Astrocyte (in vitro differentiated cells and primary cell): ENCODE measurements around the gene RMND1. TPM values are rescaled to one million over a fixed set of nuclear protein-coding genes. Genes with fewer than 3 reads are reported as not detected.
"Not testable (repeated sequence)": the region's sequence is repeated elsewhere in the genome, so short reads cannot be mapped to it uniquely, and the experiment has no call there.

Source experiments
- DNase-seq: peaks from one replicate; pipeline ENCODE4 v3.0.0-alpha.2; 2010; ENCODE audit warnings: low read depth
- FAIRE-seq: peaks from 2 replicates; lab custom pipeline; 2011; peaks lifted over from hg19 to GRCh38; lab: Jason Lieb, UNC
- H2AFZ ChIP-seq: 2 replicates; pipeline ENCODE4 v1.6.0; 2012; ENCODE audit warnings: low read depth, low read length, inconsistent platforms
- H3K27ac ChIP-seq: 2 replicates; pipeline ENCODE4 v1.5.1; 2011; ENCODE audit warnings: low read depth, low read length, inconsistent platforms
- H3K27me3 ChIP-seq: 2 replicates; pipeline ENCODE4 v1.6.0; 2011; ENCODE audit warnings: low read length, inconsistent platforms; ENCODE audit not compliant: insufficient read depth
- H3K36me3 ChIP-seq: 2 replicates; pipeline ENCODE4 v1.5.1; 2011; ENCODE audit warnings: low read length, inconsistent platforms; ENCODE audit not compliant: insufficient read depth
- H3K4me1 ChIP-seq: 2 replicates; pipeline ENCODE4 v1.5.1; 2011; ENCODE audit warnings: low read length, inconsistent platforms; ENCODE audit not compliant: insufficient read depth
- H3K4me2 ChIP-seq: 2 replicates; pipeline ENCODE4 v1.6.0; 2012; ENCODE audit warnings: low read length, inconsistent platforms
- H3K4me3 ChIP-seq: 2 replicates; pipeline ENCODE4 v1.5.1; 2011; ENCODE audit warnings: low read depth, mild to moderate bottlenecking, low read length, inconsistent platforms; ENCODE audit not compliant: insufficient read depth
- H3K79me2 ChIP-seq: 2 replicates; pipeline ENCODE4 v1.6.0; 2012; ENCODE audit warnings: mild to moderate bottlenecking, low read length, inconsistent platforms; ENCODE audit not compliant: insufficient read depth
- H3K9ac ChIP-seq: 2 replicates; pipeline ENCODE4 v1.6.0; 2012; ENCODE audit warnings: mild to moderate bottlenecking, low read length, inconsistent platforms
- H3K9me3 ChIP-seq: 2 replicates; pipeline ENCODE4 v1.5.1; 2012; ENCODE audit warnings: low read depth, mild to moderate bottlenecking, low read length, inconsistent platforms; ENCODE audit not compliant: insufficient read depth
- H4K20me1 ChIP-seq: 2 replicates; pipeline ENCODE4 v1.6.0; 2012; ENCODE audit warnings: low read length, inconsistent platforms; ENCODE audit not compliant: insufficient read depth
- H3K27ac Mint-ChIP-seq: one replicate; pipeline ENCODE4 v1.8.0; 2021; ENCODE audit warnings: mild to moderate bottlenecking, mixed read lengths; ENCODE audit not compliant: unreplicated experiment
- H3K27me3 Mint-ChIP-seq: one replicate; pipeline ENCODE4 v1.8.0; 2021; ENCODE audit warnings: low read depth, mixed read lengths; ENCODE audit not compliant: unreplicated experiment
- H3K36me3 Mint-ChIP-seq: one replicate; pipeline ENCODE4 v1.8.0; 2021; ENCODE audit warnings: low read depth, mixed read lengths; ENCODE audit not compliant: unreplicated experiment
- H3K4me1 Mint-ChIP-seq: one replicate; pipeline ENCODE4 v1.8.0; 2021; ENCODE audit warnings: low read depth, mixed read lengths; ENCODE audit not compliant: unreplicated experiment
- H3K4me3 Mint-ChIP-seq: one replicate; pipeline ENCODE4 v1.8.0; 2021; ENCODE audit warnings: mild to moderate bottlenecking, moderate library complexity, mixed read lengths; ENCODE audit not compliant: unreplicated experiment
- H3K9me3 Mint-ChIP-seq: one replicate; pipeline ENCODE4 v1.8.0; 2021; ENCODE audit warnings: mild to moderate bottlenecking, mixed read lengths; ENCODE audit not compliant: unreplicated experiment
- CTCF ChIP-seq: IDR thresholded peaks from 2 replicates; pipeline ENCODE4 v1.5.1; 2011; ENCODE audit warnings: low read depth, mild to moderate bottlenecking, inconsistent platforms, low read length, moderate library complexity; ENCODE audit not compliant: insufficient read depth
- EZH2 ChIP-seq: IDR thresholded peaks from 2 replicates; pipeline ENCODE4 v1.6.1; 2012; ENCODE audit warnings: mild to moderate bottlenecking, low read length, inconsistent platforms; ENCODE audit not compliant: insufficient read depth
- total RNA-seq: library from RNA; stranded (reverse); gene quantifications from 2 replicates; pipeline ENCODE4 v1.2.1, GENCODE V29; 2021

The RMND1 gene
- total RNA-seq, 1 donor from 2014 or later: 25.9 TPM

- peaks cover 16% of the 10 kb centered on the region for H3K4me1 Mint-ChIP-seq
- H3K4me3 ChIP-seq: peak overlapping the region; percentile 95
- peak overlapping the region; percentile 65 for H2AFZ ChIP-seq
- no peaks in the 10 kb centered on the region for H3K27me3 Mint-ChIP-seq
- FAIRE-seq: no peak
- H3K4me2 ChIP-seq: peak overlapping the region; percentile 92
- H3K4me3 Mint-ChIP-seq: peak overlapping the region; percentile 90
- peak overlapping the region; percentile 83 for H3K9ac ChIP-seq
- H3K9me3 Mint-ChIP-seq: no peaks in the 10 kb centered on the region
- no peak for TF ChIP-seq EZH2
- no peak for TF ChIP-seq CTCF
- DNase-seq: peak; percentile 18
- H3K79me2 ChIP-seq: peaks cover 50% of the 10 kb centered on the region
- H4K20me1 ChIP-seq: no peaks in the 10 kb centered on the region
- H3K36me3 Mint-ChIP-seq: peaks cover 6% of the 10 kb centered on the region
- H3K27ac ChIP-seq: peak overlapping the region; percentile 84
- H3K4me1 ChIP-seq: peaks cover 8% of the 10 kb centered on the region
- no peaks in the 10 kb centered on the region for H3K27me3 ChIP-seq
- H3K27ac Mint-ChIP-seq: peak overlapping the region; percentile 50
- no peaks in the 10 kb centered on the region for H3K36me3 ChIP-seq
- no peaks in the 10 kb centered on the region for H3K9me3 ChIP-seq
Measured at GRCh38 chr6:151452750-151453427, 963 bp upstream of the RMND1 start.

- no peaks in the 10 kb centered on the region for H4K20me1 ChIP-seq
- peaks cover 16% of the 10 kb centered on the region for H3K4me1 ChIP-seq
- Mint-ChIP-seq H3K9me3 (no peaks in the 10 kb centered on the region), H3K4me1 (peaks cover 22% of the 10 kb centered on the region), H3K27me3 (no peaks in the 10 kb centered on the region), H3K36me3 (peaks cover 6% of the 10 kb centered on the region), H3K4me3 (peak overlapping the region; percentile 90), H3K27ac (peak overlapping the region; percentile 89)
- FAIRE-seq (no peak), DNase-seq (no peak)
- peak overlapping the region; percentile 76 for H3K27ac ChIP-seq
- no peaks in the 10 kb centered on the region for H3K36me3 ChIP-seq
- TF ChIP-seq CTCF: no peak
- H3K9me3 ChIP-seq: no peaks in the 10 kb centered on the region
- peaks cover 60% of the 10 kb centered on the region for H3K79me2 ChIP-seq
- H3K9ac ChIP-seq: peak overlapping the region; percentile 93
- H3K4me2 ChIP-seq: peak overlapping the region; percentile 92
- no peaks in the 10 kb centered on the region for H3K27me3 ChIP-seq
- H2AFZ ChIP-seq: peak overlapping the region; percentile 68
- peak overlapping the region; percentile 95 for H3K4me3 ChIP-seq
Measured at GRCh38 chr6:151451417-151451949, 443 bp downstream of the RMND1 start.

GRCh38 chr6:151450928-151451327 lies 998 bp downstream of the RMND1 start:
- Histone ChIP-seq H3K4me2 (peak overlapping the region; percentile 92), H3K79me2 (peaks cover 60% of the 10 kb centered on the region), H3K9ac (peak overlapping the region; percentile 93), H3K27ac (peak overlapping the region; percentile 76), H3K4me3 (peak overlapping the region; percentile 95), H3K4me1 (peaks cover 21% of the 10 kb centered on the region)
- not testable (repeated sequence) for H3K27me3 ChIP-seq, H3K9me3 Mint-ChIP-seq, H3K9me3 ChIP-seq, FAIRE-seq, H4K20me1 ChIP-seq, H3K36me3 ChIP-seq, H3K36me3 Mint-ChIP-seq, H2AFZ ChIP-seq, H3K27me3 Mint-ChIP-seq, DNase-seq
- peak overlapping the region; percentile 90 for H3K4me3 Mint-ChIP-seq
- peaks cover 25% of the 10 kb centered on the region for H3K4me1 Mint-ChIP-seq
- peak overlapping the region; percentile 89 for H3K27ac Mint-ChIP-seq
